A549 (cell line): ENCODE data around the gene MAMSTR.

Source experiments
- BCL3 ChIP-seq: fragments of >200 bp; sonication (Bioruptor Twin); formaldehyde crosslinking; IDR thresholded peaks from 3 replicates; pipeline ENCODE4 v1.6.1; 2016
- BHLHE40 ChIP-seq: IDR thresholded peaks from 2 replicates; pipeline ENCODE4 v1.6.1; 2012; ENCODE audit warnings: low read depth, low read length, inconsistent platforms
- CHD2 ChIP-seq: fragments of 150-350 bp; IDR thresholded peaks from 2 replicates; pipeline ENCODE4 v1.6.1; 2014; ENCODE audit warnings: low read length; ENCODE audit not compliant: partially characterized antibody
- CTCF ChIP-seq: fragments of >200 bp; sonication (Bioruptor Twin); formaldehyde crosslinking; IDR thresholded peaks from 3 replicates; pipeline ENCODE4 v1.5.1; 2016
- EP300 ChIP-seq, 2 experiments: fragments of >200 bp; sonication (Bioruptor Twin); formaldehyde crosslinking; IDR thresholded peaks; 2 replicates in 1 of 2; 3 replicates in 1 of 2; pipeline ENCODE4 v1.6.1; 2016 to 2017
- FOSL2 ChIP-seq, 2 experiments: fragments of 450-650 bp in 1 of 2; fragments of >200 bp in 1 of 2; sonication (Bioruptor Twin) in 1 of 2; formaldehyde crosslinking; IDR thresholded peaks; 2 replicates each; pipeline versions ENCODE4 v1.5.0 to v1.6.1; 2016 to 2020; ENCODE audit warnings: mild to moderate bottlenecking in 1 of 2, moderate library complexity in 1 of 2
- MYC ChIP-seq: IDR thresholded peaks from 2 replicates; pipeline ENCODE4 v1.6.1; 2012; ENCODE audit warnings: mild to moderate bottlenecking, inconsistent platforms, low read length, improper control_type of control experiment, borderline replicate concordance
- POLR2A ChIP-seq: IDR thresholded peaks from 2 replicates; pipeline ENCODE4 v1.6.1; 2012; ENCODE audit warnings: mild to moderate bottlenecking, low read length

GRCh38 chr19:48750771-48751504, 31.4 kb upstream of the MAMSTR start:
- no peak for TF ChIP-seq CTCF
- no peak for TF ChIP-seq POLR2A
- TF ChIP-seq FOSL2 (IDR thresholded peaks at IDR 0.05), result no peak
- no peak for TF ChIP-seq FOSL2 (CRISPR knock-in tag; IDR thresholded peaks at IDR 0.05)
- no peak for TF ChIP-seq BHLHE40
- TF ChIP-seq MYC, result no peak
- no peak for TF ChIP-seq BCL3
- TF ChIP-seq EP300 (IDR thresholded peaks at IDR 0.05), result no peak
- TF ChIP-seq CHD2, result no peak
